HG02610 (cell line): ENCODE data around the gene LGALS3BP.

ENCODE experiments used
- ATAC-seq: cut with Tn5 transposase; IDR thresholded peaks from one replicate; pipeline ENCODE4 v1.9.1; 2021; ENCODE audit warnings: mild to moderate bottlenecking, moderate library complexity; ENCODE audit not compliant: unreplicated experiment

The LGALS3BP gene

DNA sequence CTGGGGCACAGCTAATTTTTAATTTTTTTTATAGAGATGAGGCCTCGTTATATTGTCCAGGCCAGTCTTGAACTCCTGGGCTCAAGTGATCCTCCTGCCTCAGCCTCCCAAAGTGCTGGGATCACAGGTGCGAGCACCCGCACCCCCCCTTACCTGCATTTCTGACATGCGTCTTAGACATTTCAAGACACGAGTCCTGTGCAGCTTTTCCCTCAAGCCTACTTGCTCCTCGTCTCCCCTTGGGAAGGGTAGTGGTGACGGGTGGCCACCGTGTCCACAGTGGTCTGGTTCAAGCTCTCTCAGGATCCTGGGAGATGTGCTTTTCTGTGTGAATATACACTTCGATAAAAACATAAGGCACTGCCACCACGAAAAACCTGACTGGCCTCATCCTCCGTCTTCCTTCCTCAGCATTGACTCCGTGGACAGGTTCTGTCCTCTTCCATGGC is 20.2 kb upstream of the LGALS3BP start:
- no peak for ATAC-seq

DNA sequence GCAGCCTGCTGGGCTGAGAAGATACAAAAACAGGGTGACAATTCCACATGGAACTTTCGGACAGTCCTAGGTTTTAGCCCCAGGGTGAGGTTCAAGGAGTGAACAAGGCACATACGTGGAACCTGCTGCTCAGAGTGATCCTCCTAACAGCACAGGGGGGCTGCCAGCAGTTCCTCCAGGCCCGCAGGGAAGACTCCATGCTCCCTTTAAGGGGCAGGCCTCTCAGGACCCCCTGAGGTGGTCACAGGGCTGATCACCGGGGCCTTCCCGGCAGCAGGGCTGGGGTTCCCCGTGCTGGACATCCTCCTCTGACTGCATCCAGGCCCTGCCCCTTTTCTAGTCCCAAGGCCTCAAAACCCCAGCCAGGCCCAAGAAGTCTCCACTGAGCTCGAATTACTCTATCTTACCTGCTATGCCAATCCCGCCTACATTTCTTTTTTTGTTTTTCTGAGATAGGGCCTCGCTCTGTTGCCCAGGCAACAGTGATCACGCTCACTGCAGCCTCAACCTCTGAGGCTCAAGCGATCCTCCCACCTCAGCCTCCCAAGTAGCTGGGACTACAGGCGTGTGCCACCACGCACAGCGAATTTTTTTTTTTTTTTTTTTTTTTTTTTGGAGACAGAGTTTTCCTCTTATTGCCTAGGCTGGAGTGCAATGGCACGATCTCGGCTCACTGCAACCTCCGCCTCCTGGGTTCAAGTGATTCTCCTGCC is 19.5 kb upstream of the LGALS3BP start:
- ATAC-seq = no peak

DNA sequence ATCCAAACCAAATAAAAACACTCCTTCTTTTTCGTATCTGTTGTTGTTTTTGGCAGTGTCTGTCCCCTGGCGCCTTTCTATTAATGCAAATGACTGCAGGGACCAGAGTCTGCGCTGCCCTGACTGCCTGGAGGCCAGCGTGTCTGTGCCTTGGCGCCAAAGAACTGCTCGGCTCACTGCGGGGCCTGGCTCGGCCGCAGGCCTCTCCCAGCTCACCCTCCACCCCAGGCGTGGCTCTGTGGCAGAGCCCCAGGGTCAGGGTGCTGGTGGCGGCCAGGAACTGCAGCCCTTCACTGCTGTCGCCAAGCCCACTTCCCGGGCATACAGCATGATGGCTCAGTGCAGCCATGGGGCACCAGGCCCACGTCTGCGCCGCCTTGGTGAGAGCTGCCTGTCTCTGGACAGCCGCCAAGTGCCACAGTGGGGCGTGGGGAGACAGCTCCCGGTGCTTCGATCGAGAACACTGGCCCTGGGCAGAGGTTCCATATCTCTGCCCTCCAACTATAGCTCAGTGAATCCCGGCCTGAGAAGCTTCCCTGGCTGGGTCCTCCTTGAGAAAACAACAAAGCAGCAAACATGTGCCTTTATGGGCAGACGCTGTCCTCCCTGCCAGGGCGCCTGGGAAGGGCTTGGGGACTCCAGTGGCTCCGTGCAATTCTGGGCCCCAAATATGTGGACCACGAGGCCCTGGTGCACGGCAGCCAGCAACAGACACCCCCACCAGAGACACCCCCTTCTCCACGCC is 18.8 kb upstream of the LGALS3BP start:
- ATAC-seq = no peak

DNA sequence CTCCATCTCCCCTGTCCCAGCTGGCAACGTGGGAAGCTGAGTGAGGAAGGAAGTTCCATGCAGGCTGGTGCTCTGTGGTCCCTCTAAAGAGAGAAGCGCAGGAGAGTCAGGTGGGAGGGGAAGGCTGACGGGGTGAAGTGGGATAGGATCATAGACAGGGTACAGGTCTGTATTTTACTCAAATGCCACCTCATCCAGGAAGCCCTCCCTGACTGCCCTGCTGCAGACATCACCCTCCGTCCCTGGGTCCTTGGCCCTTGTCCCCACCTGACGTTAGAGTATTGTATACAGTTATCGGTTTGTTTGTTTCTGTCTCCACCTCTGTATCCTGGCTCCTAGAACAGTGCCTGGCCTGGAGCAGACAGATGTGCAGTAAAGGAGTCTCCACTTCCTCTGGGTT is 18.2 kb upstream of the LGALS3BP start:
- ATAC-seq = no peak

DNA sequence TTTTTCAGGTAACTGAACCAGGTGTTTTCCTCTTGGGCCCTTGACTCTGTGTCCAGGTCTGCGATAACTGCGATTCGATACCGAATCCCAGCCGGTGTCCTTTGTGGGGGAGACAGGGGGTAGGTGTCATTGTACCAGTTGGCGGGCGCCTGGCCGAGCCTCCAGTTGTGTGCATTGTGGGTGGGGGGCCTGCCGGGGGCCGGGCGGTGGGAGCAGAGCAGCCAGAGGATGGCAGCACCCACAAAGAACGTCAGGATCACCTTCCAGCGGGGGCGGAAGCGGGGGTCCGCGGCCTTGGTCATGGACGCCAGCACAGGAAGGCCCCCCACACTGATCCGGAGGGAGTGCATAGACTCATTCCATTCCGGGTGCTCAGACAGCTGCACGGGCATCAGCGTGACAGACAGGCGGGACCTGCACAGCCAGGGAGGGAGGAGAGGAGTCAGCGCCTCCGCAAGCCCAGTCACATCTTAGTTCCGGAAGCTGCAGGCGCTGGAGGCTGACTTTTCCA is 17.6 kb upstream of the LGALS3BP start:
- ATAC-seq = no peak

DNA sequence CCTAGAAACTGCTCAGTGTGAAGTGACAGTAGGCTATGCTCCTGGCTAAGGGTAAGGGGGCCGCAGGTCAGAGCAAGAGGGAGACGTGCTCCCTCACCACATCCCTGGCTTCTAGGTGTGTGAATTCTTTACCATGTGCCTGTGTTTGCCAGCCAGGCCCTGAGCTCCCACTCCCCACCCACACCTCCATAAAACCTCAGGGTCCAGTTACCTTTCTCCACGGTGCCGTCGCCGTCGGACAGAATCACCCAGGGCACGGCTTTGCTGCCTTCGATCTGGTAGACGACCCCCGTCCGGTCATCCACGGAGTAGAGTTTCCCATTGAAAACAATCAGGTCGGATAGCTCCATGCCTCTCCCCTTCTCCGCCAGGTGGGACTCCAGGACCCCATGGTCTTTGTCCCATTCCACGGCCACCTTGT is 17.1 kb upstream of the LGALS3BP start:
- no peak for ATAC-seq

DNA sequence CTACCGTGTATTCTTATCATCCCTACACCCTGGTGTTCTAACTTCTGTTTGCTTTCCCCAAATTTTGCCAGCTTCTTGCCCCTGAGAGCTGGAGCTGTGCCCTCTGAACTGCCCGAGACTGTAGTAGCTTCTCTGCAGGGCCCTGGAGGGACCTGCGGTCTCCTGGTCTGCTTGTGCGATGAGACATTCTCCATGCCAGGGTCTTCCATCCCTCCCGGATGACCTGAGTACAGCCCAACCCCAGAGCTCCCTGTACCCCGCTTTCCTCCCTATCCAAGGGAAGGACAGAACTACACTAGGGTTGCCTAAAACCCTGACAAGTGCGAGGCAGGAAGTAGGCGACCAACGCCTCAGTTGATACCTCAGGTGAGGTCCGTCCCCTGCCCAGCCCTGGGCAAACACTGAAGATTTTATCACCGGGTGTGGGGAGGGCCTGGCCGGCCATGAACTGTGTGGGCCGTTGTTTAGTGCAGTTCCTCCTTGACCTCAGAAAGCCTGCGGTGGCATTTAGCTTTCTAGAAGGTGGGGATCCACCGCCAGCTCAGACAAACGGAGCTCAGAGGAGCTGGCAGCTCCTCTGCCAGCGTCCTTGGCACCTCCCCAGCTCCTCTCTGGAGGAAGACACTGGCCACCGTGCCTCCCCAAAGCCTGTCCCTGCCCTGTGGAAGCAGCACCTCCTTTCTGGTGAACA is 16.2 kb upstream of the LGALS3BP start:
- ATAC-seq = no peak

DNA sequence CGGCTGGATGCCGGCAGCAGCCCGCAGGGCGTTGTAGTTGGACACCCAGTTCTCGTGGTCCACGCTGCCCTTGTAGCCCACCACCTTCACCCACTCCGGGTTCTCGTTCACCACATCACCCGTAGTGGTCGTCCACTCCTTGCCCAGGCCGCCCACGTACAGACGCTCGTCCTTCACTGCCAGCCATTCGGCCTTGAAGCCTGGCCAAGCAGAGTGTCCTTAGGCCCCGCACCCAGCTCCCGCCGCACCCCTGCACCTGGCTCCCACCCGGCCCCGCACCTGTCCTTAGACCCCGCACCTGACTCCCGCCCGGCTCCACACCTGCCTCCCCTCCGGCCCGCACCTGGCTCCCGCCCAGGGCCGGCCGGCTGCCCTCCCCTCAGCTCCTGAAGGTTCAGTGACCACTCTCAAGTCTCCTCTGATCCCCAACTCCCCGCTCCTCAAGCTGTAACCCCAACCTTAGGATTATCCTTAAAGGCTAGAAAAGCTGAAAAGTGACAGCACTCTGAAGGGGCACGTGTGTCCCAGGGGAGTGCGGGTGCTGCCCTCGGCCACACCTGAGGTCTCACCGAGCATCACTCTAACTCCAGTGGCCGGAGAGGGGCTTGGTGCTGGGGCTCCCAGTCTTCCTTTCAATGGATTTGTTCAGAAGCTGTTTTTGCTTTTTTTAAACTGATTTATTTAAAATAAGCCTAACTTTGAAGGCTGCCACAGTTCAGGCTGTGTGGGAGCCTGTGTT is 15.5 kb upstream of the LGALS3BP start:
- no peak for ATAC-seq

DNA sequence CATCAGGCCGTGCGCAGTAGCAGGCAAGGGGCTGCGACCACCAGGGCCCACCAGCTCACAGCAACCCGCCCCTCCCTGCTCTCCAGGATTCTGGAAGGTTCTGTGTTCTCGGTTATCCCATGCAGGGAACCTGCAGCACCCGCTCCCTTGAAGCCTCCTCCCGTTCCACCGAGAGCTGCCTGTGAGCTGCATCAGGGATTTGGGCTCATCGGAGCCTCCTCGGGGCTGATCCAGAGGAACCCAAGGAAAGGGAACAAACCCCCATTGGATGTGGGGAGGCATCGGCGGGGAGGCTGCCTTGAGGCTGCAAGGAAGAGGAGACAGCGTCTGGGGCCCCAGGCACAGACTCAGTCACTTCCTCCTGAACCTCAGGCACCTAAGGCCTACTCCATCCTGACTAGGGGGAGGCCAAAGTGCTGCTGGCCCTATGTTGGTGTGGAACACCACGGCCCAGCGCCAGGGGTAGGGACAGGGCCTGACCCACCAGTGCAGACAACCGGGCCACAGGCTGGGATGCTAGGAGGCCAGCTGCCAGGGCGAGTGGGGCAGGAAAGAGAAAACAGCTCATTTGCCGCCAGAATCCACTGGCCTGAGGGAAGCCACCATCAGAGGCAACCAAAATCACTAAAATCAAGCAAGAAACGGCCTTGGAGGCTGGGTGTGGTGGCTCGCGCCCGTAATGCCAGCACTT is 14.4 kb upstream of the LGALS3BP start:
- no peak for ATAC-seq

DNA sequence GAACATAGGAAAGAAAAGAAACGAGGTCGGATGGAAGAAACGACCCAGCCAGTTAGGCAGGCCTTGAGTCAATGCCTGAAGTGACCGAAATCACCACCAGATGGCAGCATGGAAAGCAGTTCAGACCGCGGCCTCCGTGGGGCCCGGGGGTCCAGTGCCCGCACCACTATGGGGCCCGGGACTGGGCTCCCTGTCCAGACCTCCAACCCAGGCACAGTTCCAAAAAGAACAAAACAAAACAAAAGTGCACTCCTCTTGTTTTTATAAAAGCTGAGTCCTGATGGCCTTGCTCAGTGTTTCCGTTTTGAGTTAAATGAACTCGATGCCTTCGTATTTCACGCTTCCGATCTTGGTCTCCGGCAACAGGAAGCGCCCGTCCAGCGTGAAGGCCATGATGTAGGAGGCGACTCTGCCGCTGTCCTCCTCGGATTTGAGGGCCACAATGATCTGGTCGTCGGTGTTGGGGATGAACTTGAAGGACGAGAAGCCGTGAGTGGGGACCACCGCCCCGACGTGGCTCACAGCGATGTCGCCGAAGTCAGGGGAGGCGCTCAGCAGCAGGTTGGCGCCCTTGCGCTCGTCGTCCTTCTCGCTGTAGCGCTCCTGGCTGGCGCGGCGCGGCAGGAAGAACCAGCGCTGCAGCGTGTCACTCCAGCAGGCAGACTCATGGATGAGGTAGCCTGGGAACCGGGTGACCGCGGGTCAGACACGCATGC is 13.7 kb upstream of the LGALS3BP start:
- no peak for ATAC-seq

DNA sequence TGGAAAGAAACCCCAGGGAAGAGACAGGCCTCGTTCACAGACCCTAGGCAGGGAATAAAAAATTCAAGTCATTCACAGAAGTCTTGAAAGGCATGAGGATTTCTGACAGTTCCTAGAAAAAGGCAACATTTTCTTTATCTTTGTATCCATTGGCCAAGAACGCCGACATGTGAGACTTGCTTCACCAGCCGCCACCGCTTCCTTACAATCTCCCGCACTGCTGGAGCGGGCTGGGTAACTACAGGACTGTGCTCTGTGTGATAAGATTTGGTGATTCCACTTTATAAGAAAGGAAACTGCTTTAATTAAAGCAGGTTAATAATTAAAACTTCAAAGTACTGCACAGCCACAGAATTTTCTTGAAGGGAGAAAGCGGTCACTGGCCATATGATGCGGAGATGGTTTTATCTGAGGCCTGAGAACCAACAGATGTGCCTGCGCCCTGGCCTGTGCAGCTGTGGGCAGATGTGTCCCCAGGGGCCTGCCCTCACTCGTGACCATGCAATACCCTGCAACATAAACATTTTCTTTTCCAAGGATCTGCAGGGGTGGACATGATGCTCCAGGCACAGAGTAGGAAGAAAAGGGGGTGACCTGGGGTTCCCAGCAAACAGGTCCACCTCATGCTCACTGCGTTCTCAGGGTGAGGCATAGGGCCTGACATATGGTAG is 13.0 kb upstream of the LGALS3BP start:
- no peak for ATAC-seq

DNA sequence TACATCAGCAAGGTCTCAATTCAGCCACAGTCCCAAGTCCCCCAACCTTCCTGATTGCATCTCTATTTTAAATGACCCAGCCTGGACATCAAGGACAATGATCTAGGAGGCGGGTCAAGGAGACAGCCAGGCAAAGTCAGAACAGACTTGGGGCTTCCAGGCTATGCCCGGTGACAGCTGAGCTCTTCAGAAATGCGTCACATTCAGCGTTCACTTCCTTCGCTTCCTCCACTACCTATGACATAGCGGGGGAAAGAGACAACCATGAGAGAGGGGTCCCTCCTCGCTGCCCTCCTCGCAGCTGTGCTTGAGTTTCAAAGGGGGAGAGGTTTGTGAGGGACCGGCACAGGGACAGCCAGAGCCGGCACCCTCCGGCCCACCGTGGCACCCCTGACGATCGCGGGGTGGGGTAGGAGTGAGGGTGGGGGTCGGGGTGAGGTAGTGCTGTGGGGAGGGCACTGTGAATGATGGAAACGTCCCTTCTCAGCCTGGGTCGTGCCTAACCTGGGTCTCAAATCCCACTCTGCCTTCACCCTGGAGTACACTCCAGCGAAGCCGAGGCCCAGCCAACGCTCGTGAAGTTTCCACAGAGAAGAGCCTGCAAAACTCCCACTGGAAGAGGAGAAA is 12.3 kb upstream of the LGALS3BP start:
- no peak for ATAC-seq

DNA sequence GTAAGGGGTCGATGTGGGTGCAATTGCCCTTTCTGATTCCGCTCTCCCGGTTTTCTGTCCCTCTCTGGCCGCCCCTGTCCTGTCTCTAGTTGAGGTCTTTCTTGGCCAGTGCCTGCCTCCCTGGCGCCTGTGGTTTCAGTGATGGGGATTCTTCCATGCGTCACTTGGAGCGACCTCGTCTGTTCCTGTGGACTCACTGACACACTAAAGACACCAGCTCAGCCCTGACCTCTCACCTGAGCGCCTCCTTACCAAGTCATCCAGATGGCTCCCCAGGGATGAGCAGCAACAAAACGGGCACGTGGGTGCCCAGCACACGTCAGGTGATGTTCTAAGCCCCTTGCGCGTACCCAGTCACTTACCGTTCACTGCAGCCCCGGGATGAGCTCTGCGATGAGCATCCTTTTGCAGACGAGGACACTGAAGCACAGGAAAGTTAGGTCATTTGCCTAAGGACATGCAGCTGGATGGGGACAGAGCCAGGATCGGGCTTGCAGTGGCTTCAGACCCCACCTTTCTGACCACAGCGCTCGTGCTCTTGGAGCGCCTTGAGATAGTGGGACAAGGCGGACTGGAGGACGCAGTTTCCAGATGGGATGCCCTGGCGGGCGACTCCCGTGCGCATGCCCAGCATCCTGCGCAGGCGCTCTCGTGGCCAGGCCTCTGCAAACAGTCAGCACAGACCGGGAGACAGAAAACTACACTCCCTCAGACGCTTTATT is 11.5 kb upstream of the LGALS3BP start:
- no peak for ATAC-seq

DNA sequence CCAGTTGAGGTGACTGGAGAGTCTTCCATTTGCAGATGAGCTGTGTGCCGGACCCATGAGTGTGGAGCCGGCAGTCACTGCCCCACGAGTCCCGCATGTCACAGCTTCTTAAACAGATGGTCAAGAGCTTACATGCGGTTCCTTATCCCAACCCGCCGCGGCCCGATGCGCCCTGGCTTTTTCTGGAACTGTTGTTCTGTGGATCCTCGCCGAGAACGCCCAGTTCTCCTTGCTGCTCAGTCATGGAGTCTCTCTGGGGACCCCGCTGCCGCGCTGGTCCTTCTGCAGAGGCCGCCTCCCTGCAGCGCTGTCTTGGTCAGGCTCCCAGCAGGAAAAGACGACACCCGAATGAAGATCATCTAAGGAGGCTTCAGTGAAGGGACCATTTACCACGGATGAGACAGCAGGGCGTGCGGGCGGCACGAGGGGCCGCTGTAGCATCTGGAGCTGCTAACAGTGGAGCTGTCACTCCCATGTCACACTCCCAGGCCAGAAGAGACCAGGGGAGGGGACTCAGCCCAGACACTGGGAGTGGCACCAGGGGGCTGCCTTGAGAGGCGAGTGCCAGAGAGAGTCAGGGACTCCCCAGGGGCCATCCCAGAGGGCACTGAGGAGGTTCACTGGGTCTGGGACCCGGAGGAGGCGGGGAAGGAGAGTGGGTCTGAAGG is 10.8 kb upstream of the LGALS3BP start:
- no peak for ATAC-seq

DNA sequence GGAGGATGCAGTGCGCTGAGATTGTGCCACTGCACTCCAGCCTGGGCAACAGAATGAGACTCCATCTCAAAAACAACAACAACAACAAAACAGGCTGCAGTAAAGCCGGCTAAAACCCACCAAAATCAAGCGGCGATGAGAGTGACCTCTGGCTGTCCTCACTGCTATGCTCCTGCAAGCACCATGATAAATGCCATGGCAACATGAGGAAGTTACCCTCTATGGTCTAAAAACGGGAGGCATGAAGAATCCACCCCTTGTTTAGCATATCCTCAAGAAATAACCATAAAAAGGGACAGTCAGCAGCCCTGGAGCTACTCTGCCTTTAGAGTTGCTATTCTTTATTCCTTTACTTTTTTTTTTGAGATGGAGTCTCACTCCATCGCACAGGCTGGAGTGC is 8.4 kb upstream of the LGALS3BP start:
- ATAC-seq = no peak

DNA sequence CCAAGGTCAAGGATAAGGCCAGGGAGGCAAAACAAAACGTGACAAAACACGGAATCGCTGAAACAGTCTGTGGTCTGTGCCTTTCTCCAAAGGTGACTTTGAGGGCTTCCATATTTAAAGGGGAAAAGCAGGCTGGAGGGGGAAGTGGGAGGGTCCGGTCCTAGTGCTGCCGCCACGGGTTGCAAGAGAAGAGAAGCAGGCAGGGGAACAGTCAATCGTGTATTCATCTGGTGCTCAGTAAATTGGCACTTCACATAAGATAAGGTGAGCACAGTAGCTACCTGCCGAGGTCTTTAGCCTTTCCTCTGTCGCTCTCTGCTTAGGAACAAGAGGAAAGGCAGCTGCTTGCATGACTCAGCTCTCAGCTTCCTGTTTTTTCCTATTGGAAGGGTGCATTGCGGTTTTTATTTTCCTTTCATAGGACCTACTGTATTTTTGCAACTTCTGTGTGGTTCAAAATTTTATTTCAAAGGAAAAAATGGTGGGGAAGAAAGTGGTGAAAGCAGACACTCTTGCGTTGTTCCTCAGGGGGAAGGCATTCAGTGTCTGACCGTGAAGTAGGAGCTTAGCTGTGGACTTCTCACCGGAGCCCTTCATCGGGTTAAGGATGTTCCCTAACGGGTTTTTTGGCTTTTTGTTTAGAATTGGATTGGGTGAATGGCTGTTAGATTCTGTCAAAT is 7.1 kb upstream of the LGALS3BP start:
- ATAC-seq = no peak

DNA sequence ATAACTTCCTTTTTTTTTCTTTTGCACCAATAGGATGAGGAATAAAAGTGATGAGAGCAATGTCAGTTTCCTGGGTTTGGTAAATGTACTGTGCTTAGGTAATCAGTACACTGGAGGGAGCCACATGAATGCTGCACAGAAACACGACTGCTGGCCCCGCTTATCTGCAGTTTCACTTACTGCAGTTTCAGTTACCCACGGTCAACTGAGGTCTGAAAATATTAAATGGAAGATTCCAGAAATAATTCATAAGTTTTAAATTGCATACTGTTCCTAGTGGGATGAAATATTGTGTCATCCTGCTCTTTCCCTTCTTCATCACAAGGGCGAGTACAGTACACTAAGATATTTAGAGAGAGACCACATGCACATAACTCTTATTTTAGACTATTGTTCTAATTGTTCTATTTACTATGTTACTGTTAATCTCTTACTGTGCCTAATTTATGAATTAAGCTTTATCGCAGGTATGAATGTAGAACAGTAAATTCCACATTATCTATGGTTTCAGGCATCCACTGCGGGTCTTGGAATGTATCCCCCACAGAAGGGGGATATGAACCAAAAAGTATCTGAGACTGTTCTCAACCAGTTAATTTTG is 6.4 kb upstream of the LGALS3BP start:
- ATAC-seq = no peak
